SH-SY5Y (cell line): ENCODE measurements around the gene SPEM3.

Source experiments
- GATA2 ChIP-seq: IDR thresholded peaks from 2 replicates; pipeline ENCODE4 v1.6.1; 2011; ENCODE audit warnings: mild to moderate bottlenecking, low read depth, low read length
- GATA3 ChIP-seq: IDR thresholded peaks from 2 replicates; pipeline ENCODE4 v1.6.1; 2011; ENCODE audit warnings: low read depth, mild to moderate bottlenecking, low read length, moderate library complexity

DNA sequence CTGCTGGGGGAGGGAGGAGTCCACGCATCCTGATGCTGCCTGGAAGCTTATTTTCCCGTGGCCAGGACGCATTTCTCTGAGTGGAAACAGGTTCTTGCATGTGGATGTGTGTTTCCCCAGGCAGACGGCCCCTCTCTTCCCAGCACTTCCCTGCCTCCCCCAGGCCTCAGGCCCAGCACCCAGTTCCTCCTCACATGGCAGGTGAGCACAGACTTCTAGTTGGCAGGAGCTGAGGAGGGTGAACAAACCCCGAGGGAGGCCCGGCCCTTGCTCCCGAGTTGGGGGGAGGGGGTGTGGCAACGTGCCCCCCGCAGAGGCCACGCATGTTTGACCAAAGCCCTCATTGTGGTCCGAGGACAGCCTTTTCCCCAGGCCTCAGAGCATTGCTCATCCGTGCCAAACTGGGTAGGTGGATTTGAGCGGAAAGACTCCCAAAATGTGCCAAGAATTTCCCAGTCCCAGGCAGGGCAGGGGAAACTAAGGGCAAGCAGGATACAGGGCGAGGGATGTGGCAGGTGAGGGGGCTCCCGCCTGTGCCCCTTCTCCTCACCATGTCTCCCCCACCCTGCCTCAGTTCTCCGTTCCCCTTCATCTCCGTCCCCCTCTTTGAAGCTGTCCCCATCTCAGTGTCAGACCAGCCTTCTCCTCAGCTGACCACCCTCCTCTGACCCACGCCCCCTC lies 10.0 kb upstream of the SPEM3 start:
- TF ChIP-seq GATA2 = no peak
- no peak for TF ChIP-seq GATA3
